Skeletal muscle tissue (tissue), 4 donors: ENCODE data around the gene ZNF254. TPM values are rescaled to one million over a fixed set of nuclear protein-coding genes. Genes with fewer than 3 reads are reported as not detected.
A peak's percentile ranks its signal among the peaks of the same experiment; 100 is the strongest.
"Not testable (repeated sequence)": the region's sequence is repeated elsewhere in the genome, so short reads cannot be mapped to it uniquely, and the experiment has no call there.

Source experiments
- H3K27ac ChIP-seq: one replicate; pipeline ENCODE4 v1.7.0; 2013; ENCODE audit warnings: mild to moderate bottlenecking, low read depth, low read length, inconsistent platforms
- H3K27me3 ChIP-seq, 3 donors: one replicate each; pipeline ENCODE4 v1.7.0; 2013; ENCODE audit warnings: low read length in 3 of 3; ENCODE audit not compliant: control insufficient read depth in 3 of 3, insufficient read depth in 3 of 3
- H3K36me3 ChIP-seq, 3 donors: one replicate each; pipeline ENCODE4 v1.7.0; 2013; ENCODE audit warnings: low read length in 3 of 3; ENCODE audit not compliant: control insufficient read depth in 3 of 3, insufficient read depth in 3 of 3
- H3K4me1 ChIP-seq, 3 donors: one replicate each; pipeline ENCODE4 v1.7.0; 2013; ENCODE audit warnings: low read length in 3 of 3, mild to moderate bottlenecking in 3 of 3; ENCODE audit not compliant: control insufficient read depth in 3 of 3, insufficient read depth in 3 of 3
- H3K4me3 ChIP-seq, 3 donors: one replicate each; pipeline ENCODE4 v1.7.0; 2013; ENCODE audit warnings: low read length in 3 of 3
- H3K9ac ChIP-seq, 3 donors: one replicate each; pipeline ENCODE4 v1.7.0; 2013; ENCODE audit warnings: low read length in 3 of 3, mild to moderate bottlenecking in 3 of 3, moderate library complexity in 2 of 3, low read depth in 1 of 3
- H3K9me3 ChIP-seq, 3 donors: one replicate each; pipeline ENCODE4 v1.7.0; 2013; ENCODE audit warnings: low read length in 3 of 3; ENCODE audit not compliant: control insufficient read depth in 3 of 3
- total RNA-seq: library from RNA; depleted of rRNA; stranded (reverse); fragments of >200 nt; gene quantifications from one replicate; pipeline ENCODE4 v1.2.3, GENCODE V29; 2014
- donor health status: Osteomylitis.

Gene ZNF254
- total RNA-seq, 1 donor from 2014 or later: 24.0 TPM

DNA sequence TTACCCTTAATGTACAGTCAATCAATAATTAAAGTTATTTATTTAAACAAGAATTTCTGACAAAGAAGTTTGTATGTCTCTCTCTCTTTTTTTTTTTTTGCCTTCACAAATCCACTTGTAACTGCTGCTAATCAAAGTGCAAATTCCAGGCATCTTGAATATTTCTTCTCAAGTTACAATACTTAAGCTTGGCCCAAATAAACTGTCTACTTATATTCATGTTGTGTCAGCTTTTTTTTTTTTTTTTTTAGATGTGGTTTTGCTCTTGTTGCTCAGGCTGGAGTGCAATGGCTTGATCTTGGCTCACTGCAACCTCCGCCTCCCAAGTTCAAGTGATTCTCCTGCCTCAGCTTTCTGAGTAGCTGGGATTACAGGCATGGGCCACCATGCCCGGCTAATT, 13.6 kb downstream of the ZNF254 start:
- H3K27me3 ChIP-seq, H3K36me3 ChIP-seq, H3K4me3 ChIP-seq, H3K9me3 ChIP-seq, H3K9ac ChIP-seq, H3K4me1 ChIP-seq, H3K27ac ChIP-seq: not testable (repeated sequence)

DNA sequence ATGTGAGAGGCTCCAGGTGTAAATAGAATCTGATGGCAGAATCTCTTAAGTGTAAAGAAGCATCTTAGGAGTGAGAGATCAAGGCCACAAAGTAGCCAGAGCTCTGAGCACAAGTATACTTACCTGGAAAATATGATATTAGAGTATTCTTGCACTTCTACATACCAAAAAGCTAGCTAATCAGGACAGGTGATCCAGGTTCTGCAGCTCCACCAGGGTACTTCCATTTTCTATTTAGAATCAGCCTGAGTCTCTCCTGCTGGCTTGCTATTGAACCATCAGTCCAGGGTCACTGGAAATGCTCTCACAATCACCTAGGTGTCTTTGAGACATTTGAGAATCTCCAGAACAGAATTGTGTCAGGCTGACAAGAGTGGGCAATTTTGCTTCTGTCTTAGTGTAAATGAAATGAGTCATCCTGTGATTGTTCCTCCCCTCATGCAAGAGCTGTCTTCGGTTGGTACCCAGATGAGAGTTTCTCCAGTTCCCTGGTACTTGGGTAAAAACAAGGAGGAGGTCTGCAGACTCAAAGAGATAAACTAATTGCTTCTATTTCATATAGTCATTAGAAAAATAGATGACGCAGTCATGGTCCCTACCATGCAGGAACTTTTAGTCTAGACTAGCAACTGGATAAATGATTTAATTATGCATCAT, 14.6 kb downstream of the ZNF254 start:
- H3K4me1 ChIP-seq: no peaks in the 10 kb centered on the region
- no peak overlapping the region for H3K4me3 ChIP-seq
- H3K9ac ChIP-seq: no peak overlapping the region
- peaks cover 0 to 13% (median 3%) of the 10 kb centered on the region in 3 donors for H3K36me3 ChIP-seq
- no peaks in the 10 kb centered on the region for H3K9me3 ChIP-seq
- no peak overlapping the region for H3K27ac ChIP-seq
- no peaks in the 10 kb centered on the region for H3K27me3 ChIP-seq

DNA sequence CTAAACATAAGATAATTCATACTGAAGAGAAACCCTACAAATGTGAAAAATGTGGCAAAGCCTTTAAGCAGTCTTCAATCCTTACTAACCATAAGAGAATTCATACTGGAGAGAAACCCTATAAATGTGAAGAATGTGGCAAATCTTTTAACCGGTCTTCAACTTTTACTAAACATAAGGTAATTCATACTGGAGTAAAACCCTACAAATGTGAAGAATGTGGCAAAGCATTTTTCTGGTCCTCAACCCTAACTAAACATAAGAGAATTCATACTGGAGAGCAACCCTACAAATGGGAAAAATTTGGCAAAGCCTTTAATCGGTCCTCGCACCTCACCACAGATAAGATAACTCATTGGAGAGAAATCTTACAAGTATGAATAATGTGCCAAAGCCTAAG, 40.6 kb downstream of the ZNF254 start:
- Histone ChIP-seq H3K4me3 (peak overlapping the region in 1 of 3 donors; percentile 54), H3K27ac (no peak overlapping the region), H3K9me3 (peaks cover 4 to 30% (median 10%) of the 10 kb centered on the region in 3 donors), H3K27me3 (no peaks in the 10 kb centered on the region), H3K9ac (no peak overlapping the region), H3K36me3 (peaks cover 16 to 23% (median 20%) of the 10 kb centered on the region in 3 donors), H3K4me1 (no peaks in the 10 kb centered on the region)

DNA sequence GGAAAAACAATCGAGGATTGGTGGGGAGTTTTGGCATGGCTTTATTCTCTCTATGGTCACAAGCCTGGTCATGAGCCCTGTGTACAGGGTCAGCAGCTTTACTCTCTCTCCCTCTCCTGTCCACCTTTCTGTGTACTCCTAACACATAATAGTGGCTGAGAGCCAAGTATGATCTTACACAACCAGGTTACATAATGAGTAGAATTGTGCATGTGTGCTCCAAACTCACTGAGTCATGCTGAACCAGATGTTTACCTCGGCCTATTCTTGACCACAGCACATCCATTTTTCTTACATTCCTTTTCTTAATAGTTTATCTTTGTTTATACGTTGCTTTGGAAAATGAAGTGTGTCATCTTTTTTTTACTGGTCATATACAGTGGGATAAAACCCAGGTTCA, 53.1 kb downstream of the ZNF254 start:
- H3K27me3 ChIP-seq: no peaks in the 10 kb centered on the region
- peaks cover 5 to 17% (median 15%) of the 10 kb centered on the region in 3 donors for H3K9me3 ChIP-seq
- H3K36me3 ChIP-seq: peaks cover 0 to 9% (median 0%) of the 10 kb centered on the region in 3 donors
- no peaks in the 10 kb centered on the region for H3K4me1 ChIP-seq
- peak overlapping the region in 1 of 3 donors; percentile 14 for H3K4me3 ChIP-seq
- no peak overlapping the region for H3K27ac ChIP-seq
- no peak overlapping the region for H3K9ac ChIP-seq

DNA sequence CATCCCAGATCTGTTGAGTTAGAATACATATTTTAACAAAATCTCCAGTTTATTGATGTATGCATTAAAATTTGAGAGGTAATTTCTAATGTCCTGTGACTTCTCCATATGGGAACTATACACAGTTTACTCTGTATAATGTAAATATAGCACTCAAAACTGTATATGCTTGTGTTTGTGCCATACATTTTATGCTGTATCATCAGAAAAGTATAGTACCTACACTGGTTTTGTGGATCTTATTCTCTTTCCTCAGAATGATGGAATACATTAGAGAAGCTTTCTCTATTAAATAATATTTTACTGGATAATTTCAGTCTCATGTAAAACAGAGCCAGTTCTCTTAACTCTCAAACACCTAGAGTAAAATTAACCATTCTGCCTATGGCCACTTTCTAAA, 53.6 kb downstream of the ZNF254 start:
- no peak overlapping the region for H3K27ac ChIP-seq
- no peaks in the 10 kb centered on the region for H3K4me1 ChIP-seq
- no peak overlapping the region for H3K4me3 ChIP-seq
- peaks cover 0 to 9% (median 0%) of the 10 kb centered on the region in 3 donors for H3K36me3 ChIP-seq
- H3K9me3 ChIP-seq: peaks cover 5 to 18% (median 15%) of the 10 kb centered on the region in 3 donors
- no peaks in the 10 kb centered on the region for H3K27me3 ChIP-seq
- no peak overlapping the region for H3K9ac ChIP-seq

DNA sequence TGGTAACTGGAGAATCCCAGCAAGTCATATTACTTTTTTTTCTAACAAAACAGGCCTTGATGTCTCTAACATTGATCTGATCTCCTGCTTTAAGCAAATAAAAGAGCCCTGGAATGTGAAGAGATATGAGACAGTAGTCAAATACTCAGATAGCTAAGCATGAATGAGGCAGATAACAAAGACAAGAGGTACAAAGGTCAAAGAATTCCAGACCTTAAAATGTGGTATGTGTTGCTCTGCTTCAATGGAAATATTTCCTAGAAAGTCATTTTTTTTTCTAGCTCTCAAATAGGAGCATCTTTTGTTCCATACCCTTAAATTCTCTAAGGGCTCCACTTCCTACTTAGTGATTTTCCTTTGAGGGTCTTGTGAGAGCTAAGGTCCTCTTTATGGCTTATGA, 54.6 kb downstream of the ZNF254 start:
- peaks cover 5 to 18% (median 15%) of the 10 kb centered on the region in 3 donors for H3K9me3 ChIP-seq
- H3K9ac ChIP-seq: no peak overlapping the region
- no peak overlapping the region for H3K4me3 ChIP-seq
- no peaks in the 10 kb centered on the region for H3K4me1 ChIP-seq
- H3K27ac ChIP-seq: no peak overlapping the region
- H3K36me3 ChIP-seq: peaks cover 0 to 9% (median 0%) of the 10 kb centered on the region in 3 donors
- no peaks in the 10 kb centered on the region for H3K27me3 ChIP-seq

DNA sequence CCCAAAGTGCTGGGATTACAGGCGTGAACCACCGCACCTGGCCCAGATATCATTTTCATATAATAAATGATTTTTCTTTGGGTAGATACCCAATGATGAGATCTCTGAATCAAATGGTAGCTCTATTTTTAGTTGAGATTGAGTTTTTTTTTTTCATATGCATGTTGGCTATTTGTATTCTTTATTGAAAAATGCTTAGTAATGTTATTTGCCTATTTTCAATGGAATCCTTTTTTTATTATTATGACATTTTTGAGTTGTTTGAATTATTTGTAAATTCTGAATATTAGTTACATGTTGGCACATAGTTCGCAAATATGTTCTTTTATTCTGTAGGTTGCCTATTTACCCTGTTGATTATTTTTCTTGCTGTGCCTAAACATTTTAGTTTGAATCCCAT, 55.8 kb downstream of the ZNF254 start:
- Histone ChIP-seq H3K27ac (no peak overlapping the region), H3K9ac (no peak overlapping the region), H3K36me3 (peaks cover 0 to 3% (median 0%) of the 10 kb centered on the region in 3 donors), H3K27me3 (no peaks in the 10 kb centered on the region), H3K9me3 (peaks cover 0 to 10% (median 3%) of the 10 kb centered on the region in 3 donors), H3K4me3 (no peak overlapping the region), H3K4me1 (no peaks in the 10 kb centered on the region)

DNA sequence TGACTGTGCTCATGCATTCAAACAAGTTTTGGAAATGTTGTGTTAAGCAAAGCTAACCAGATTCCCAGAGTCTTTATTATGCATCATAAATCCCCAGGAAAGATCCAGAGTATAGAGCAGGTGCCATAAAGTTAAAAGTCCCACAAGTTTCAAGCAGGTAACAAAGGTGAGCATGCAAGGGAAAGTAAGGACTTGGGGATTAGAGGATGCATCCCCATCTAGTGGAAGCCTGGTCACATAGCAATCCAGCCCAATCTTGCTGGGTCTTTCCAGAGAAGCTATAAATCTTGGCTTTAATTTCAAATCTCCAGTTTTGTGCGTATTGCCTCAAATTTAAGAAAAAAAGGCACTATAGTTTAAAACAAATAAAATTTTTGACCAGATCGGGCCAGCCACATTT, 72.7 kb downstream of the ZNF254 start:
- Histone ChIP-seq H3K27ac (no peak overlapping the region), H3K9me3 (peaks cover 0 to 10% (median 7%) of the 10 kb centered on the region in 3 donors), H3K27me3 (no peaks in the 10 kb centered on the region), H3K9ac (no peak overlapping the region), H3K4me1 (no peaks in the 10 kb centered on the region), H3K36me3 (peaks cover 0 to 7% (median 2%) of the 10 kb centered on the region in 3 donors), H3K4me3 (no peak overlapping the region)

DNA sequence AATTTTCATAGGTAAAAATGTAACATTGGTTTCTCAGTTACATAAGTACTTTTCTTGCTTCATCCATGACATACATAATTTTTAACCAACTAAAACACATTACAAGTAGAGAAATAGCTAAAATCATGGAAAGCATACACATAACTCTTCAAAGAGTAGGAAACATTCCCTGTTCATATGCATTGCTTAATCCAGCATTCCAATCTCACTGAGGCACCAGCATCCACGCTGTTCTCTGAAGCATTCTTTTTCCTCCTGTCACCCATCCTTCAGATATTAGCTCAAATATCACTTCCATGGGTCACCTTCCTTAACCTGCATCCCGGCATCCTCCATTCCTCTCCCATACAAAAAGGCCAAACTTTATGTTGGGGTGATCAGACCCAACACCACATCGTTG, 79.1 kb downstream of the ZNF254 start:
- H3K9me3 ChIP-seq: peaks cover 0 to 7% (median 3%) of the 10 kb centered on the region in 3 donors
- H3K9ac ChIP-seq: no peak overlapping the region
- no peaks in the 10 kb centered on the region for H3K27me3 ChIP-seq

DNA sequence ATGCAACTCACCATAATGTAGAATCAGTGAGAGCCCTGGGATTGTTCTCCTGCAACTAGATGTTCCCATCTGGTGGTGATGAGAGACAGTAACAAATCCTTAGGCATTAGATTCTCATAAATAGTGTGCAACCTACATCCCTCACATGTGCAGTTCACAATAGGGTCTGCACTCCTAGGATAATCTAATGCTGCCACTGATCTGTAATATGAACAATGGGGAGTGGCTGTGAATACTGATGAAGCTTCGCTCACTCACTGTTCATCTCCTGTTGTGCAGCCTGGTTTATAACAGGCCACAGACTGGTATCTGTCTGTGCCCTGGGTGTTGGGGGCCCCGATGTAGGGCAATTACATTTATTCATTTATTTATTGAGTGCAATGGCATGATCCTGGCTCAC, 86.9 kb downstream of the ZNF254 start:
- Histone ChIP-seq H3K36me3 (no peaks in the 10 kb centered on the region), H3K4me1 (no peaks in the 10 kb centered on the region), H3K9me3 (peaks cover 0 to 3% (median 0%) of the 10 kb centered on the region in 3 donors), H3K9ac (no peak overlapping the region), H3K27me3 (no peaks in the 10 kb centered on the region), H3K27ac (no peak overlapping the region), H3K4me3 (no peak overlapping the region)

More for the DNA sequence above, 79.1 kb downstream of the ZNF254 start:
- no peak overlapping the region for H3K4me3 ChIP-seq
- H3K36me3 ChIP-seq: no peaks in the 10 kb centered on the region
- H3K4me1 ChIP-seq: no peaks in the 10 kb centered on the region
- no peak overlapping the region for H3K27ac ChIP-seq
